OCI-LY3 (cell line): ENCODE data around the gene FBXO11.

ENCODE experiments used
- H2AFZ ChIP-seq: fragments of 200-600, 300-600 bp; shearing (Covaris generic); 2 replicates; pipeline ENCODE4 v1.6.0; 2014; ENCODE audit warnings: antibody characterized with exemption, low read depth, low read length
- H3K27ac ChIP-seq: fragments of 200-600, 300-600 bp; sonication (generic); 2 replicates; pipeline ENCODE4 v1.5.1; 2014; ENCODE audit warnings: mild to moderate bottlenecking, low read length, moderate library complexity, mixed read lengths
- H3K27me3 ChIP-seq: fragments of 200-600, 300-600 bp; sonication (generic); 2 replicates; pipeline ENCODE4 v1.6.1; 2014; ENCODE audit warnings: low read depth, low read length, mixed read lengths
- H3K36me3 ChIP-seq: fragments of 200-600, 300-600 bp; sonication (generic); replicated peaks from 2 replicates; pipeline ENCODE3; 2014; ENCODE audit warnings: low read depth, low read length, mixed read lengths
- H3K4me1 ChIP-seq: fragments of 300-600, 200-600 bp; sonication (generic); 2 replicates; pipeline ENCODE4 v1.6.1; 2014; ENCODE audit warnings: low read length, mixed read lengths
- H3K4me2 ChIP-seq: fragments of 200-600, 300-600 bp; sonication (generic); 2 replicates; pipeline ENCODE4 v1.6.1; 2014; ENCODE audit warnings: low read length, mixed read lengths
- H3K4me3 ChIP-seq: fragments of 300-600, 200-600 bp; sonication (generic); 2 replicates; pipeline ENCODE4 v1.5.1; 2014; ENCODE audit warnings: antibody characterized with exemption, mild to moderate bottlenecking, low read length, moderate library complexity
- H3K79me2 ChIP-seq: fragments of 300-600, 200-600 bp; shearing (Covaris generic); 2 replicates; pipeline ENCODE4 v1.6.1; 2014; ENCODE audit warnings: mild to moderate bottlenecking, low read length, mixed read lengths
- H3K9ac ChIP-seq: fragments of 300-600, 200-600 bp; shearing (Covaris generic); 2 replicates; pipeline ENCODE4 v1.6.0; 2014; ENCODE audit warnings: mild to moderate bottlenecking, low read length, moderate library complexity
- H3K9me3 ChIP-seq: fragments of 200-600, 300-600 bp; shearing (Covaris generic); 2 replicates; pipeline ENCODE4 v1.6.1; 2014; ENCODE audit warnings: low read length, mixed read lengths; ENCODE audit not compliant: insufficient read depth
- H4K20me1 ChIP-seq: fragments of 200-600, 300-600 bp; sonication (generic); 2 replicates; pipeline ENCODE4 v1.6.1; 2016; ENCODE audit warnings: low read length, mixed read lengths; ENCODE audit not compliant: insufficient read depth
- EZH2phosphoT487 ChIP-seq: fragments of 200-600 bp; shearing (Covaris generic); IDR thresholded peaks from 2 replicates; pipeline ENCODE4 v1.6.1; 2018; ENCODE audit warnings: antibody characterized with exemption, mixed run types, low read depth
- TF ChIP-seq, protein P1 (sequence below): fragments of 200-600, 300-600 bp; sonication (generic); IDR thresholded peaks from 2 replicates; pipeline ENCODE4 v1.5.1; 2014; ENCODE audit warnings: antibody characterized with exemption, low read length, low read depth

FBXO11 gene

DNA sequence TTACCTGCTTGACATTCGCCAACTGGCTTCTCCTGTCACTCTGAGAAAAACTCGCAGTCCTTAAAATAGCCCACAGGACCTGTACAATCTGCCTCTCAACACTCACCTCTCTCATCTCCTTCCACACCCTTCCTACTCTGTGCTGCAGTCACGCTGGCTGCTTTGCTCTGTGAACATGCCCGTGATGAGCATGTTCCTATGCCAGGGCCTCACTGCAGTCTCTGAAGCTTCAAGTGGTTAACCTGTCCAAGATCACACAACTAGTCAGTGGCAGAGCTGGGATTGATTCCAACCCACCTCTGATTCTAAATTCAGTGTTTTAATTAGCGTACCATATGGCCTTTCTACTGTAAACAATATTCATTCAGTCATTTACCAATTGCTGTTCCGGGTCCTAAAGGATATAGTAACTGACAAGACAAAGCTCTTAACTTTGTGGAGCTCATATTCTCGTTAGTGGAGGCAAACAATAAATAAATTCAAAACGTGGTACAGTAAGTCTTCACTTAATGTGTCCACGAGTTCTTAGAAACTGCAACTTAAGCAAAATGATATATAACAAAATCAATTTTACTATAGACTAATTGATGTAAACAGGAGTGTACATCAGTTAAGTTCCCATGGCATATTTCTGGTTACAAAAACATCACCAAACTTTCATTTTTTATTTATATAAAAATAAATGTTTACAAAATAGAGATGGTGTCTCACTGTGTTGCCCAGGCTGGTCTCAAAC is 38.9 kb upstream of the FBXO11 start:
- peaks cover under 1% of the 10 kb centered on the region; the same call in 1 of the 2 replicates for H3K27me3 ChIP-seq
- H3K4me3 ChIP-seq, result no peak overlapping the region
- H3K27ac ChIP-seq, result no peak overlapping the region
- no peak overlapping the region for H3K9ac ChIP-seq
- no peak for TF ChIP-seq EZH2phosphoT487
- TF ChIP-seq, protein P1, sequence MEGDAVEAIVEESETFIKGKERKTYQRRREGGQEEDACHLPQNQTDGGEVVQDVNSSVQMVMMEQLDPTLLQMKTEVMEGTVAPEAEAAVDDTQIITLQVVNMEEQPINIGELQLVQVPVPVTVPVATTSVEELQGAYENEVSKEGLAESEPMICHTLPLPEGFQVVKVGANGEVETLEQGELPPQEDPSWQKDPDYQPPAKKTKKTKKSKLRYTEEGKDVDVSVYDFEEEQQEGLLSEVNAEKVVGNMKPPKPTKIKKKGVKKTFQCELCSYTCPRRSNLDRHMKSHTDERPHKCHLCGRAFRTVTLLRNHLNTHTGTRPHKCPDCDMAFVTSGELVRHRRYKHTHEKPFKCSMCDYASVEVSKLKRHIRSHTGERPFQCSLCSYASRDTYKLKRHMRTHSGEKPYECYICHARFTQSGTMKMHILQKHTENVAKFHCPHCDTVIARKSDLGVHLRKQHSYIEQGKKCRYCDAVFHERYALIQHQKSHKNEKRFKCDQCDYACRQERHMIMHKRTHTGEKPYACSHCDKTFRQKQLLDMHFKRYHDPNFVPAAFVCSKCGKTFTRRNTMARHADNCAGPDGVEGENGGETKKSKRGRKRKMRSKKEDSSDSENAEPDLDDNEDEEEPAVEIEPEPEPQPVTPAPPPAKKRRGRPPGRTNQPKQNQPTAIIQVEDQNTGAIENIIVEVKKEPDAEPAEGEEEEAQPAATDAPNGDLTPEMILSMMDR, result no peak
- no peaks in the 10 kb centered on the region for H3K36me3 ChIP-seq
- no peak overlapping the region for H2AFZ ChIP-seq
- no peaks in the 10 kb centered on the region for H3K4me1 ChIP-seq
- no peaks in the 10 kb centered on the region for H3K79me2 ChIP-seq
- no peak overlapping the region for H3K4me2 ChIP-seq
- no peaks in the 10 kb centered on the region for H4K20me1 ChIP-seq
- H3K9me3 ChIP-seq, result no peaks in the 10 kb centered on the region

DNA sequence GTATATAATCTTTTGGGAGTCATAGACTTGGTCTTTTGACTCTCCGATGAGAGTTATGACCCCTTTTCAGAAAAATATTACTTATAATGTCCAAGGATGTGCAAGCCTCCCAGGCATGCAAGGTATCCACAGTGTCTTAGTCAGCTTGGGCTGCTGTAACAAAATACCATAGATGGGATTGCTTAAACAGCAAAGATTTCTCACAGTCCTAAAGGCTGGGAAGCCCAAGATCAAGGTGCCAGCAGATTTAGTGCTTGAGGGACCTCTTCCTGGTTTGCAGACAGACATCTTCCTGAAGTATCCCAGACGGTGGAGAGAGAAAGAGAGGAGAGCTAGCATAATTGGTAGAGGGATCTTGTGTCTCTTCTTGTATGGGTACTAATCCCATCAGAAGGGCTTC is 35.6 kb upstream of the FBXO11 start:
- Histone ChIP-seq H3K4me3 (no peak overlapping the region), H3K27ac (no peak overlapping the region), H3K9me3 (no peaks in the 10 kb centered on the region), H3K4me2 (no peak overlapping the region), H3K4me1 (no peaks in the 10 kb centered on the region), H4K20me1 (no peaks in the 10 kb centered on the region), H3K9ac (no peak overlapping the region), H2AFZ (no peak overlapping the region), H3K36me3 (no peaks in the 10 kb centered on the region), H3K27me3 (peaks cover 10% of the 10 kb centered on the region; the same call in 1 of the 2 replicates), H3K79me2 (no peaks in the 10 kb centered on the region)
- TF ChIP-seq, protein P1, result no peak
- TF ChIP-seq EZH2phosphoT487, result no peak

- Histone ChIP-seq H3K79me2 (no peaks in the 10 kb centered on the region), H3K27me3 (peaks cover 10% of the 10 kb centered on the region; the same call in 1 of the 2 replicates), H3K27ac (no peak overlapping the region), H3K4me1 (no peaks in the 10 kb centered on the region), H3K9ac (no peak overlapping the region), H3K36me3 (no peaks in the 10 kb centered on the region), H3K9me3 (no peaks in the 10 kb centered on the region), H4K20me1 (no peaks in the 10 kb centered on the region), H3K4me3 (no peak overlapping the region), H3K4me2 (no peak overlapping the region), H2AFZ (no peak overlapping the region)
- TF ChIP-seq, protein P1, result no peak
- no peak for TF ChIP-seq EZH2phosphoT487
These were observed 31.4 kb upstream of the FBXO11 start for GRCh38 chr2:47937677-47938076.

- H2AFZ ChIP-seq, result no peak overlapping the region
- no peaks in the 10 kb centered on the region for H3K4me1 ChIP-seq
- peaks cover 7% of the 10 kb centered on the region; the same call in 1 of the 2 replicates for H3K27me3 ChIP-seq
- TF ChIP-seq, protein P1, result no peak
- TF ChIP-seq EZH2phosphoT487, result no peak
- H4K20me1 ChIP-seq, result no peaks in the 10 kb centered on the region
- no peak overlapping the region for H3K9ac ChIP-seq
- no peaks in the 10 kb centered on the region for H3K79me2 ChIP-seq
- no peak overlapping the region for H3K4me3 ChIP-seq
- H3K4me2 ChIP-seq, result no peak overlapping the region
- H3K36me3 ChIP-seq, result no peaks in the 10 kb centered on the region
- H3K9me3 ChIP-seq, result no peaks in the 10 kb centered on the region
- H3K27ac ChIP-seq, result no peak overlapping the region
These were observed 28.8 kb upstream of the FBXO11 start for GRCh38 chr2:47935071-47935470.
